WTC11 (cell line): ENCODE results near the gene GALNT9.

ENCODE experiments used
- ATF1 ChIP-seq: sonication (generic); formaldehyde crosslinking; IDR thresholded peaks from 2 replicates; pipeline ENCODE4 v1.8.1; 2023; ENCODE audit warnings: mild to moderate bottlenecking, moderate library complexity, missing genetic modification reagents
- CREB1 ChIP-seq: sonication (generic); formaldehyde crosslinking; IDR thresholded peaks from 2 replicates; pipeline ENCODE4 v1.8.0; 2023; ENCODE audit warnings: mild to moderate bottlenecking, missing genetic modification reagents
- CTCF ChIP-seq: fragments of 200-600 bp; IDR thresholded peaks from 2 replicates; pipeline ENCODE4 v1.8.0; 2022; ENCODE audit warnings: antibody characterized with exemption
- ESRRA ChIP-seq: sonication (generic); formaldehyde crosslinking; IDR thresholded peaks from 2 replicates; pipeline ENCODE4 v1.8.1; 2022; ENCODE audit warnings: mild to moderate bottlenecking, missing genetic modification reagents, borderline replicate concordance
- FOXJ3 ChIP-seq: sonication (generic); formaldehyde crosslinking; IDR thresholded peaks from 2 replicates; pipeline ENCODE4 v1.9.0; 2021; ENCODE audit warnings: missing genetic modification reagents, mild to moderate bottlenecking, borderline replicate concordance
- IRF1 ChIP-seq: sonication (generic); formaldehyde crosslinking; IDR thresholded peaks from 2 replicates; pipeline ENCODE4 v1.8.0; 2023; ENCODE audit warnings: missing genetic modification reagents
- NR2C2 ChIP-seq: sonication (generic); formaldehyde crosslinking; IDR thresholded peaks from 2 replicates; pipeline ENCODE4 v1.8.0; 2022; ENCODE audit warnings: mild to moderate bottlenecking, missing genetic modification reagents
- USF1 ChIP-seq: sonication (generic); formaldehyde crosslinking; IDR thresholded peaks from 2 replicates; pipeline ENCODE4 v1.8.0; 2022; ENCODE audit warnings: mild to moderate bottlenecking, missing genetic modification reagents
- TF ChIP-seq, protein P1 (sequence below): fragments of 250-450 bp; sonication (Bioruptor Pico); IDR thresholded peaks from 2 replicates; pipeline ENCODE4 v1.9.0; 2021; ENCODE audit warnings: mild to moderate bottlenecking, borderline replicate concordance

DNA sequence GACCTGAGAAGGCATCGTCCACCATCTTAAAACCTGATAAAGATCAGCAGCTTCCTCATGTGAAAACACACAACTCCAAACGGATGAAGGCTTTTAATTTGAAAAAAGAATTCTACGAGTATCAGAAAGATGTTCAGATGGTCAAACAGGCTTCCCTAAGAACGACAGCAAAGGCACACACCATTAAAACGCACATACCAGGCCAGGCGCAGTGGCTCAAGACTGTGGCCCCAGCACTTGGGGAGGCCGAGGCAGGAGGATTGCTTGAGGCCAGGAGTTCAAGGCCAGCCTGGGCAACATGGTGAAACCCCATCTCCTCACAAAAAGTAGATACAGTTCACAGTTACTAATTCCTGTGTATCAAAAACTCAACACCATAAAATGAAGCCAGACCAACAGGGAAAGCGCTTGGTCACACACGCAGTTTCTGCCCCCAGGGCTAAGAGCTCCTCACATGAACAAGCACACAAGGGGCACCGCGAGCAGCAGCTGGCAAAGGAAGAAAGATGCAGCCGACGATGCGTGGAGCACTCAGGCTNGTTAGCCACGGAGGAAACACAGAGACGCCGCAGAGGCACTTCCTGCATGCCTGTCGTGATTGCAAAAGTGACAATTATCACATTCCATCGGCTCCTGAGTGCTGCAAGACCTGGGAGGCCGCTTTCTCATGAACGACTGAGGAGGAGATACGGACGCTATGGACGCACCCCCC is 107.1 kb downstream of the GALNT9 start:
- no peak for TF ChIP-seq CTCF
- TF ChIP-seq IRF1 (CRISPR knock-in tag), result no peak
- TF ChIP-seq USF1 (CRISPR knock-in tag), result no peak
- no peak for TF ChIP-seq CREB1
- TF ChIP-seq FOXJ3, result no peak
- TF ChIP-seq, protein P1, sequence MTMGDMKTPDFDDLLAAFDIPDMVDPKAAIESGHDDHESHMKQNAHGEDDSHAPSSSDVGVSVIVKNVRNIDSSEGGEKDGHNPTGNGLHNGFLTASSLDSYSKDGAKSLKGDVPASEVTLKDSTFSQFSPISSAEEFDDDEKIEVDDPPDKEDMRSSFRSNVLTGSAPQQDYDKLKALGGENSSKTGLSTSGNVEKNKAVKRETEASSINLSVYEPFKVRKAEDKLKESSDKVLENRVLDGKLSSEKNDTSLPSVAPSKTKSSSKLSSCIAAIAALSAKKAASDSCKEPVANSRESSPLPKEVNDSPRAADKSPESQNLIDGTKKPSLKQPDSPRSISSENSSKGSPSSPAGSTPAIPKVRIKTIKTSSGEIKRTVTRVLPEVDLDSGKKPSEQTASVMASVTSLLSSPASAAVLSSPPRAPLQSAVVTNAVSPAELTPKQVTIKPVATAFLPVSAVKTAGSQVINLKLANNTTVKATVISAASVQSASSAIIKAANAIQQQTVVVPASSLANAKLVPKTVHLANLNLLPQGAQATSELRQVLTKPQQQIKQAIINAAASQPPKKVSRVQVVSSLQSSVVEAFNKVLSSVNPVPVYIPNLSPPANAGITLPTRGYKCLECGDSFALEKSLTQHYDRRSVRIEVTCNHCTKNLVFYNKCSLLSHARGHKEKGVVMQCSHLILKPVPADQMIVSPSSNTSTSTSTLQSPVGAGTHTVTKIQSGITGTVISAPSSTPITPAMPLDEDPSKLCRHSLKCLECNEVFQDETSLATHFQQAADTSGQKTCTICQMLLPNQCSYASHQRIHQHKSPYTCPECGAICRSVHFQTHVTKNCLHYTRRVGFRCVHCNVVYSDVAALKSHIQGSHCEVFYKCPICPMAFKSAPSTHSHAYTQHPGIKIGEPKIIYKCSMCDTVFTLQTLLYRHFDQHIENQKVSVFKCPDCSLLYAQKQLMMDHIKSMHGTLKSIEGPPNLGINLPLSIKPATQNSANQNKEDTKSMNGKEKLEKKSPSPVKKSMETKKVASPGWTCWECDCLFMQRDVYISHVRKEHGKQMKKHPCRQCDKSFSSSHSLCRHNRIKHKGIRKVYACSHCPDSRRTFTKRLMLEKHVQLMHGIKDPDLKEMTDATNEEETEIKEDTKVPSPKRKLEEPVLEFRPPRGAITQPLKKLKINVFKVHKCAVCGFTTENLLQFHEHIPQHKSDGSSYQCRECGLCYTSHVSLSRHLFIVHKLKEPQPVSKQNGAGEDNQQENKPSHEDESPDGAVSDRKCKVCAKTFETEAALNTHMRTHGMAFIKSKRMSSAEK, result no peak
- TF ChIP-seq NR2C2 (CRISPR knock-in tag), result no peak
- TF ChIP-seq ATF1 (CRISPR knock-in tag), result no peak
- TF ChIP-seq ESRRA (CRISPR knock-in tag), result no peak
